AG04449 (cell line): Measurements from ENCODE around the gene CRTC1.

Experiments
- CTCF ChIA-PET: fragments of 350-600 bp; formaldehyde crosslinking; extraction: SDS; loops from one replicate; lab custom pipeline; 2021; ENCODE audit warnings: antibody characterized with exemption; lab: Yijun Ruan, JAX
- POLR2A ChIA-PET: fragments of 400-600, 350-600 bp; formaldehyde crosslinking; extraction: SDS; loops from one replicate; lab custom pipeline; 2020; ENCODE audit warnings: antibody characterized with exemption, inconsistent platforms; lab: Yijun Ruan, JAX
- DNase-seq: peaks from one replicate; pipeline ENCODE4 v3.0.0-alpha.2; 2010; ENCODE audit warnings: low read depth, low spot score
- H3K4me3 ChIP-seq: 2 replicates; pipeline ENCODE4 v1.5.1; 2011; ENCODE audit warnings: low read depth, mild to moderate bottlenecking, control low read depth, low read length
- TF ChIP-seq, protein P1 (sequence below): IDR thresholded peaks from one replicate; pipeline ENCODE4 v1.5.1; 2011; ENCODE audit warnings: mild to moderate bottlenecking, moderate library complexity, low read length, control low read depth, inconsistent platforms; ENCODE audit not compliant: insufficient read depth; ENCODE audit errors: missing control alignments

CRTC1 gene

DNA sequence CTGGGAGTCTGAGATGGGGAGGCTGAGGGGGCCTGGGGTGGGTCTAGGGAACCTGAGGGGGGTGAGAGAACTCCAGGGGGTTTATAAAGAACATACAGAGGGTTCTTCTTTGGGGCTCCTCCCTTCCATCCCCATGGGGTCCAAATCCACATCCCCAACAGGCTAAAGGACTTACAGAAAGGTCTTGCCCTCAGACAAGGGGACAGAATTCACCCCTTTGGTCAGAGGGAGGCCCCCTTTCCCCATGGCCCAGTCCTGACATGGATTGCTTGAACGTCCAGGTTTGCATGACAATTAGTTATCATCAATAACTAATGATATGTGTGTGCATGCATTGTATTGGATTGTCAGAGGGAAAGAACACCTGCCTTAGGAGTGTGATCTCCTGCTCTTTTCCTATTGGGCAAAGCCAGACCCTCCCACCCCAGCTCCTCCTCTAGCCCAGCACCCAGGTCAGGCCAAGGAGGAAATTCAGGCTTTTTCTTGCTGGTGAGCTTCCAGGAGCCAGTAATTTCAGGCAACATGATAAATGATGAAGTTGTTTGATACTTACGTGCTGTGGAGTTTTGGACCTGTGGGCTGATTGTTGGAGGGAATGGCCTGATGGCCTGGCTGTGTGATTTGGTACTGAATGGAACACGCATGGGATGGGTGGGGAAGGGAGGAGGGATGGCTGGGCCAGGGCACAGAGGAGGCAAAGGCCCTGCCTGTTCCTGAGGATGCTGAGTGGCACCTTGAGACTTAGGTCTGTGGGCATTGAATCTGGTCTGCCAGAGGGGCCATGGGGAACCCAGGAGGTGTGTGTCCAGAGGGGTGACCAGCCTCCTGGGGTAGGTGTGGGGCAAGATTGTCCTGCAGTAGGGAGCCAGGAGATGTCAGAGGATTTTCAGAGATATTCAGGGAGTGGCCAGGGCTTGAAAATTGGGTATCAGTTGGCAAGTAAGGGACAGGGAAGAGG lies 45.5 kb upstream of the CRTC1 start:
- H3K4me3 ChIP-seq = peak overlapping the region; percentile 75
- TF ChIP-seq, protein P1, sequence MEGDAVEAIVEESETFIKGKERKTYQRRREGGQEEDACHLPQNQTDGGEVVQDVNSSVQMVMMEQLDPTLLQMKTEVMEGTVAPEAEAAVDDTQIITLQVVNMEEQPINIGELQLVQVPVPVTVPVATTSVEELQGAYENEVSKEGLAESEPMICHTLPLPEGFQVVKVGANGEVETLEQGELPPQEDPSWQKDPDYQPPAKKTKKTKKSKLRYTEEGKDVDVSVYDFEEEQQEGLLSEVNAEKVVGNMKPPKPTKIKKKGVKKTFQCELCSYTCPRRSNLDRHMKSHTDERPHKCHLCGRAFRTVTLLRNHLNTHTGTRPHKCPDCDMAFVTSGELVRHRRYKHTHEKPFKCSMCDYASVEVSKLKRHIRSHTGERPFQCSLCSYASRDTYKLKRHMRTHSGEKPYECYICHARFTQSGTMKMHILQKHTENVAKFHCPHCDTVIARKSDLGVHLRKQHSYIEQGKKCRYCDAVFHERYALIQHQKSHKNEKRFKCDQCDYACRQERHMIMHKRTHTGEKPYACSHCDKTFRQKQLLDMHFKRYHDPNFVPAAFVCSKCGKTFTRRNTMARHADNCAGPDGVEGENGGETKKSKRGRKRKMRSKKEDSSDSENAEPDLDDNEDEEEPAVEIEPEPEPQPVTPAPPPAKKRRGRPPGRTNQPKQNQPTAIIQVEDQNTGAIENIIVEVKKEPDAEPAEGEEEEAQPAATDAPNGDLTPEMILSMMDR = no peak
- POLR2A ChIA-PET = no interaction called here
- DNase-seq = no peak
- CTCF ChIA-PET = interaction anchor here (2.3 kb wide), 1 partner anchor 209 kb away, joined by 6 read pairs; no protein-coding TSS in a partner anchor

DNA sequence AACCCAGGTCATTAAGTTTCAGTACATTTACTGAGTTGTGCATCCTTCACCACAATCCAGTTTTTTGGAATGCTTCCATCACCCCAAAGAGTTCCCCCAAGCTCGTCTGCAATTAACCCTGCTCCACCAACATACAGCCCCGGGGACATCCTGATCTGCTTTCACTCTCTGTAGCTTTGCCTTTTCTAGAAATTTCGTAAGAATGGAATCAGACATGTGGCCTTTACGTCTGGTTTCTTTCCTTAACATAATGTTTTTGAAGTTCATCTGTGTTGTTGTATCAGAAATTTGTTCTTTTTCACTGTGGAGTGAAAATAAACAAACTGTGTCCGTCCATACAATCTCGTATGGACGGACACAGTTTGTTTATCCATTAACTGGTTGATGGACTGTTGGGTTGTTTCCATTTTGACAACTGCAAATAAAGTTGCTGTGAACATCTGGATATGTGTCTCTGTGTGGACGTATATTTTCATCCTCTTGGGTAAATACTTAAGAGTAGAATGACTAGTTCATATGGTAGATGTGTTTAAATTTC lies 43.7 kb upstream of the CRTC1 start:
- ChIA-PET CTCF (interaction anchor here (2.3 kb wide), 1 partner anchor 207 kb away, joined by 6 read pairs; no protein-coding TSS in a partner anchor), POLR2A (no interaction called here)
- TF ChIP-seq, protein P1 = no peak
- no peak for DNase-seq
- no peak overlapping the region for H3K4me3 ChIP-seq

DNA sequence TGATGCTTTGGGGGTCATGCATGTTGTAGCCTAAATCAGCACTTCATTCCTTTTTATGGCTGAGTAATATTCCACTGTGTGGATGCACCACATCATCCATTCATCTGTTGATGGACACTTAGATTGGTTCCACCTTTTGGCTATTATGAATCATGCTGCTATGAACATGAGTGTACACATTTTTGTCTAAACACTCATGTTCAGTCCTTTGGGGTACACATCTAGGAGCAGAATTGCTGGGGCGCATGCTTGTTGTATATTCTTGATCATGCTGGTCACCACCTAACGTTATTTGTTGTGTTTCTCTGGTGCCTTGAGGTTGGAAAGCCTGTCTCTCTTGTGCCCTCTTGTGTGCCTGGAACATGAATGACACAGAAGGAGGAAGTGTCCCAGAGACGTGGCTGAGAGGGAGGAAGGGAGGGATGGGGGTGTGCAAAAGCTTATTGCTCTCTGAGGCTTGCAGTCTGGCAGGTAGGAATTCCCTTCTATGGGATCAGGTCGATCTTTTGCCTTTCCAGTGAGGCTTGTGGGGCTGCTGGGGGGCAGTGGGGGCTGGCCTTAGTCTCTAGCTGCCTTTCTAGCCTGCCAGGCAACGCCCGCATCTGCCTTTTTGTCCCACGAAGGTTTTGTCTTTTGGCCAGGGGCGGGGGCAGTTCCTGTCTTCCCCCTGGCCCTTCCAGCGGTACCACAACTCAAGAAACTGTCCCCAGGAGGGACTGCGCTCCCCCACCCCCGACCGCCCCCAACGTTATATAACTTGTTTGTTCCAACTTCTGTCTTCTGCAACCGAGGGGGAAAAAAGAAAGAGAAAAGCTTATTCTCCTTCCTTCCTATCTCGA lies 39.1 kb upstream of the CRTC1 start:
- no peak overlapping the region for H3K4me3 ChIP-seq
- ChIA-PET POLR2A (no interaction called here), CTCF (no interaction called here)
- TF ChIP-seq, protein P1 = no peak
- no peak for DNase-seq

DNA sequence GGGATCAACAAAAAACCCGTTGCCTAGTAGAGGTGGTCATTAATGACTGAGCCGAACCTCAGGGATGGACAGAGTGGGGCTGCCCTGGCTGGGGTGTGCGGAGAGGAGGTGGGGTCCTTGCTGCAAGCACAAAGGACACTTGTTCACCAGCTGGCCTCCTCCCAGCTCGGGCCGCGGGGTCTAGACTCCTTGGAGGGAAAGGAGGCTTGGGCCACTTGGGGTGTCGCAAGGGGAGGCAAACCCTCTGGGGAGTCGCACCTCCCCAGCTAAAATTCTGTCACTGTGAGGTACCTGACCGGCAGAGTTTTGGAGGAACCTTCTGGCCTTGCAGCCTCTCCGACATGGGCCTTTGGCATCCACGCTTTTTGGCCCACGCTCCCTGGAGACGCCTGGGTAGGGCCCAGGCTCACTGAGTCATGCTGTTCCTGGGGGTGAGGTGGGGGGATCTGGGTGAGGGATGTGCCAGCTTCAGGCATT lies 38.4 kb upstream of the CRTC1 start:
- TF ChIP-seq, protein P1 = no peak
- ChIA-PET POLR2A (no interaction called here), CTCF (no interaction called here)
- no peak for DNase-seq
- H3K4me3 ChIP-seq = no peak overlapping the region

DNA sequence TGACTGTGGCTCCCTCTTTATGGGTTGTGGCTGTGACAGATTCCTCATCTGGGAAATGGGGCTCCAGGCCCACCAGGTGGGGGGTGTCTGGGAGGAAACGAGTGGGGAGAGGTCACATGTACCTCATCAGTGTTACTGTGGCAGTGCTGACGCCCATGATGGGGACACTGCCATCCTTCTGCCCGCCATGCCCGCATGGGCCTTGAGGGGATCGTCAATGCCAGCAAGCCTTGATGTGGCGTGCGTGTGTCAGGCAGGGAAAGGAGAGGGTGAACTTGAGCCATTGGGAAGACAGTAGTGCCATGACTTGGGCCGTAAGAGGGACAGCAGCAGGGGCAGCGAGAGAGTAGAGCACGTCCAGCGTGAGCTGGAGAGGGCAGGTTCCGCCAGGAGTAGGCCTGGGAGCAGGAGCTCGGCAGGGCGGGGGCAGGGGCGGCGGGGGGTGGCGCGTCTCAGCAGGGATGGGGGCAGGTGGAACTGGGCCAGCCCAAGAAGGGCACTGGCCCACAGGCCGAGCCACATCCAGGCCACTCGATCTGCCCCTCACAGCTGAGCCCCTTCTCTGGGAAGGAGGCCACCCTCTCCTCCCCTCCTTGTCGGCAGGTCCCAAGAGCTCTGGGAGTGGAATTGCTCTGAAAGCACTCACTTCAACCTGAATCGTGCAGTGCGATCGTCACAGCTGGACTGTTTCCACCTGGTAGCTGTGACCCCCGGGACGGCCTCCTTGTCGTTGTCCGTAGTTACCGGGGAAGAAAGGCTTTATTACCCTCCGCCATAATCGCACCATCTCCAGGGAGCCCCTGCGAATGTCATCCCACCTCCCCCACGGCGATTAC lies 36.7 kb upstream of the CRTC1 start:
- CTCF ChIA-PET = no interaction called here

More for the DNA sequence above, 36.7 kb upstream of the CRTC1 start:
- no peak for DNase-seq
- H3K4me3 ChIP-seq = no peak overlapping the region
- TF ChIP-seq, protein P1 = no peak
- POLR2A ChIA-PET = no interaction called here
